Measurements from ENCODE around the gene RPS6KB2.

Gene RPS6KB2

GRCh38 chr11:67384851-67385366, 43.4 kb upstream of the RPS6KB2 start:
- no peak for DNase-seq (ENCODE audit: low read depth)
- no peak overlapping the region for H3K4me3 ChIP-seq (ENCODE audit: low read depth, low read length)
- TF ChIP-seq CTCF (IDR thresholded peaks at IDR 0.05; ENCODE audit: insufficient read depth, low read depth, low read length, missing control alignments) = no peak

- no peak overlapping the region for H3K4me3 ChIP-seq (ENCODE audit: low read depth, low read length)
- DNase-seq (ENCODE audit: low read depth) = no peak
- no peak for TF ChIP-seq CTCF (IDR thresholded peaks at IDR 0.05; ENCODE audit: insufficient read depth, low read depth, low read length, missing control alignments)
These were observed 41.2 kb upstream of the RPS6KB2 start for GRCh38 chr11:67387069-67387468.

GRCh38 chr11:67387518-67387917, 40.8 kb upstream of the RPS6KB2 start:
- DNase-seq (ENCODE audit: low read depth) = no peak
- no peak overlapping the region for H3K4me3 ChIP-seq (ENCODE audit: low read depth, low read length)
- no peak for TF ChIP-seq CTCF (IDR thresholded peaks at IDR 0.05; ENCODE audit: insufficient read depth, low read depth, low read length, missing control alignments)

GRCh38 chr11:67389477-67389876, 38.8 kb upstream of the RPS6KB2 start:
- peak; percentile 73 for TF ChIP-seq CTCF (IDR thresholded peaks at IDR 0.05; ENCODE audit: insufficient read depth, low read depth, low read length, missing control alignments)
- DNase-seq (ENCODE audit: low read depth) = peak; percentile 69
- H3K4me3 ChIP-seq (ENCODE audit: low read depth, low read length) = no peak overlapping the region

- H3K4me3 ChIP-seq (ENCODE audit: low read depth, low read length) = peak overlapping the region; percentile 80
- no peak for DNase-seq (ENCODE audit: low read depth)
- TF ChIP-seq CTCF (IDR thresholded peaks at IDR 0.05; ENCODE audit: insufficient read depth, low read depth, low read length, missing control alignments) = no peak
These were observed 37.4 kb upstream of the RPS6KB2 start for GRCh38 chr11:67390947-67391303.

- TF ChIP-seq CTCF (IDR thresholded peaks at IDR 0.05; ENCODE audit: insufficient read depth, low read depth, low read length, missing control alignments) = no peak
- peak within 1 kb of the TSS; percentile 80 for H3K4me3 ChIP-seq (ENCODE audit: low read depth, low read length)
- peak; percentile 97 for DNase-seq (ENCODE audit: low read depth)
These were observed 36.8 kb upstream of the RPS6KB2 start, which contains the start of gene RAD9A for GRCh38 chr11:67391304-67392182. RAD9A (plus strand) TSS chr11:67391986; CDS start chr11:67392045, 59 bp downstream.

Measured in GM12865 (cell line).